Lung (tissue), 13 donors: ENCODE results near the gene PCDHA1. TPM values are rescaled to one million over a fixed set of nuclear protein-coding genes. Genes with fewer than 3 reads are reported as not detected.

ENCODE experiments used
- ATAC-seq: fragments of 200-7000 bp; cut with Tn5 transposase; one replicate; pipeline ENCODE4 v1.9.1; 2020; ENCODE audit warnings: moderate number of reproducible peaks; ENCODE audit not compliant: insufficient read depth, low FRiP score
- DNase-seq, 3 donors: peaks; one replicate each; pipeline ENCODE4 v3.0.0-alpha.2; 2013 to 2017
- H3K27ac ChIP-seq, 2 donors: one replicate each; pipeline ENCODE4 v1.5.1; 2013; ENCODE audit warnings: mild to moderate bottlenecking in 2 of 2, moderate library complexity in 2 of 2, control low read depth in 1 of 2, inconsistent platforms in 1 of 2, low read depth in 1 of 2, low read length in 1 of 2
- H3K27me3 ChIP-seq, 3 donors: one replicate each; pipeline ENCODE4 v1.5.1; 2013; ENCODE audit warnings: low read length in 2 of 3; ENCODE audit not compliant: control insufficient read depth in 3 of 3, insufficient read depth in 3 of 3
- H3K36me3 ChIP-seq, 4 donors: one replicate each; pipeline ENCODE4 v1.5.1; 2013; ENCODE audit warnings: low read length in 4 of 4, mild to moderate bottlenecking in 1 of 4, moderate library complexity in 1 of 4; ENCODE audit not compliant: control insufficient read depth in 4 of 4, insufficient read depth in 4 of 4
- H3K4me1 ChIP-seq, 5 donors: one replicate each; pipeline ENCODE4 v1.5.1; 2013; ENCODE audit warnings: low read length in 5 of 5, mild to moderate bottlenecking in 2 of 5, moderate library complexity in 1 of 5; ENCODE audit not compliant: control insufficient read depth in 5 of 5, insufficient read depth in 5 of 5
- H3K4me3 ChIP-seq: one replicate; pipeline ENCODE4 v1.5.1; 2013; ENCODE audit warnings: mild to moderate bottlenecking, control low read depth, moderate library complexity
- H3K9ac ChIP-seq, 2 donors: one replicate each; pipeline ENCODE4 v1.5.1; 2013; ENCODE audit warnings: low read length in 2 of 2, control low read depth in 1 of 2; ENCODE audit not compliant: insufficient read depth in 1 of 2
- H3K9me3 ChIP-seq, 4 donors: one replicate each; pipeline ENCODE4 v1.5.1; 2013; ENCODE audit warnings: low read length in 3 of 4, mild to moderate bottlenecking in 1 of 4, moderate library complexity in 1 of 4; ENCODE audit not compliant: control insufficient read depth in 4 of 4, insufficient read depth in 3 of 4
- CTCF ChIP-seq: IDR thresholded peaks from 2 replicates; pipeline ENCODE4 v1.5.1; 2012; ENCODE audit warnings: mild to moderate bottlenecking; ENCODE audit errors: control extremely low read depth, extremely low read depth
- WGBS, 2 donors: extraction: QIAGEN DNeasy Blood & Tissue Kit; methylation state at CpG; one replicate each; pipeline ENCODE4 v1.1.7; 2013; 5-methylcytosine and 5-hydroxymethylcytosine counted together
- polyA plus RNA-seq, 2 donors: library from polyadenylated mRNA; stranded (reverse); fragments of 200-250 nt; gene quantifications; one replicate each; pipeline ENCODE4 v1.2.1, GENCODE V29; 2013
- small RNA-seq: library from RNA; depleted of rRNA; stranded (forward); fragments of <200 nt; gene quantifications from one replicate; pipeline ENCODE3, GENCODE V24; 2014; ENCODE audit warnings: low replicate concordance
- total RNA-seq, 2 donors: library from RNA; depleted of rRNA in 1 of 2; stranded (reverse); fragments of >200 nt in 1 of 2; gene quantifications; one replicate each; pipeline ENCODE4 v1.2.1, GENCODE V29; 2014 to 2021
- donor health status: control.
- donor health status: control.
- donor health status: Bipolar disorder and iron deficiency.
- donor health status: healthy.
- donor health status: DM: yes; HTN: yes; CAD: no.

PCDHA1 gene
- total and polyA plus RNA-seq, 4 donors = 0.02 to 0.30 TPM; not detected in 2

GRCh38 chr5:141050622-141051520 lies 264.9 kb downstream of the PCDHA1 start, which contains the start of gene PCDHB1:
Gene PCDHB1, plus strand, starts transcription at chr5:141051374. Its CDS starts 97 bp downstream, at chr5:141051471.
- Histone ChIP-seq H3K9me3 (peaks cover 0 to 14% (median 1%) of the 10 kb centered on the region in 4 donors), H3K27me3 (peaks cover 3 to 10% (median 5%) of the 10 kb centered on the region in 3 donors), H3K36me3 (no peaks in the 10 kb centered on the region), H3K4me1 (peaks cover 0 to 3% (median 0%) of the 10 kb centered on the region in 5 donors), H3K9ac (no peak within 1 kb of the TSS), H3K27ac (no peak within 1 kb of the TSS), H3K4me3 (peak within 1 kb of the TSS; percentile 42)
- TF ChIP-seq CTCF = no peak
- 19 to 22% methylated on average over 20 of the region's 20 CpGs for WGBS, 2 donors
- DNase-seq = peak in 2 of 3 donors; percentile 7 to 12
- peak; percentile 27 for ATAC-seq

- ATAC-seq = peak; percentile 13
- 7 to 13% methylated on average over 19 of the region's 19 CpGs for WGBS, 2 donors
- H3K9ac ChIP-seq = no peak overlapping the region
Observed at GRCh38 chr5:141051521-141051866, 265.6 kb downstream of the PCDHA1 start.

More at GRCh38 chr5:141051521-141051866, 265.6 kb downstream of the PCDHA1 start:
- TF ChIP-seq CTCF = no peak
- Histone ChIP-seq H3K9me3 (peaks cover 0 to 14% (median 1%) of the 10 kb centered on the region in 4 donors), H3K4me1 (peaks cover 0 to 3% (median 0%) of the 10 kb centered on the region in 5 donors), H3K36me3 (no peaks in the 10 kb centered on the region), H3K27ac (no peak overlapping the region), H3K27me3 (peaks cover 3 to 10% (median 5%) of the 10 kb centered on the region in 3 donors), H3K4me3 (peak overlapping the region; percentile 42)
- no peak for DNase-seq

Small RNAs within 50 kb of the gene (small RNA-seq; reads per million reads assigned to genes)
- gene AC010223.1 = not detected

Other genes starting within 250 kb of the PCDHA1 start
- gene EIF4EBP3, start 238.5 kb upstream of the PCDHA1 start, total RNA-seq = 10 to 100 TPM in 1 of 2 donors, 1 to 10 TPM in 1; 5.2 to 13.3 TPM
- gene EIF4EBP3, start 238.5 kb upstream of the PCDHA1 start, polyA plus RNA-seq = 10 to 100 TPM; 27.6 to 69.5 TPM
- gene SRA1, start 228.7 kb upstream of the PCDHA1 start, total RNA-seq = 10 to 100 TPM; 14.0 to 36.0 TPM
- gene SRA1, start 228.7 kb upstream of the PCDHA1 start, polyA plus RNA-seq = 10 to 100 TPM; 37.7 to 45.5 TPM
- gene APBB3, start 221.5 kb upstream of the PCDHA1 start, total RNA-seq = 10 to 100 TPM; 31.6 to 36.1 TPM
- gene APBB3, start 221.5 kb upstream of the PCDHA1 start, polyA plus RNA-seq = 10 to 100 TPM; 24.7 to 25.5 TPM
- gene SLC35A4, start 221.3 kb upstream of the PCDHA1 start, total RNA-seq = 10 to 100 TPM; 10.7 to 94.4 TPM
- gene SLC35A4, start 221.3 kb upstream of the PCDHA1 start, polyA plus RNA-seq = 10 to 100 TPM; 41.0 to 91.5 TPM
- 10 to 100 TPM; 57.9 to 86.0 TPM for gene CD14, start 153.0 kb upstream of the PCDHA1 start, total RNA-seq
- 100 to 1,000 TPM in 1 of 2 donors, 10 to 100 TPM in 1; 74.5 to 357 TPM for gene CD14, start 153.0 kb upstream of the PCDHA1 start, polyA plus RNA-seq
- 10 to 100 TPM in 1 of 2 donors, 1 to 10 TPM in 1; 9.0 to 14.9 TPM for gene TMCO6, start 146.7 kb upstream of the PCDHA1 start, total RNA-seq
- 10 to 100 TPM; 13.2 to 25.8 TPM for gene TMCO6, start 146.7 kb upstream of the PCDHA1 start, polyA plus RNA-seq
- gene NDUFA2, start 138.5 kb upstream of the PCDHA1 start, total RNA-seq = 10 to 100 TPM; 35.4 to 57.9 TPM
- gene NDUFA2, start 138.5 kb upstream of the PCDHA1 start, polyA plus RNA-seq = 100 to 1,000 TPM; 133 to 365 TPM
- 100 to 1,000 TPM in 1 of 2 donors, 10 to 100 TPM in 1; 85.3 to 104 TPM for gene IK, start 138.3 kb upstream of the PCDHA1 start, total RNA-seq
- 10 to 100 TPM; 58.3 to 95.7 TPM for gene IK, start 138.3 kb upstream of the PCDHA1 start, polyA plus RNA-seq
- gene WDR55, start 121.2 kb upstream of the PCDHA1 start, total RNA-seq = 10 to 100 TPM; 15.0 to 25.5 TPM
- gene WDR55, start 121.2 kb upstream of the PCDHA1 start, polyA plus RNA-seq = 10 to 100 TPM; 16.6 to 17.9 TPM
- 1 to 10 TPM in 1 of 2 donors, under 1 TPM in 1; 0.60 to 1.7 TPM for gene DND1, start 112.6 kb upstream of the PCDHA1 start, total RNA-seq
- 1 to 10 TPM; 1.5 to 1.9 TPM for gene DND1, start 112.6 kb upstream of the PCDHA1 start, polyA plus RNA-seq
- 10 to 100 TPM; 46.9 to 54.6 TPM for gene HARS1, start 94.8 kb upstream of the PCDHA1 start, total RNA-seq
- 10 to 100 TPM; 43.8 to 49.8 TPM for gene HARS1, start 94.8 kb upstream of the PCDHA1 start, polyA plus RNA-seq
- gene HARS2, start 94.7 kb upstream of the PCDHA1 start, total RNA-seq = 10 to 100 TPM; 24.6 to 37.2 TPM
- 10 to 100 TPM; 15.6 to 18.8 TPM for gene HARS2, start 94.7 kb upstream of the PCDHA1 start, polyA plus RNA-seq
- gene ZMAT2, start 85.7 kb upstream of the PCDHA1 start, total RNA-seq = 10 to 100 TPM; 30.2 to 43.3 TPM
- gene ZMAT2, start 85.7 kb upstream of the PCDHA1 start, polyA plus RNA-seq = 10 to 100 TPM; 52.1 to 73.8 TPM
- gene PCDHA2, start 8.7 kb downstream of the PCDHA1 start, total RNA-seq = under 1 TPM; 0.15 to 0.43 TPM
- under 1 TPM in 1 of 2 donors, not detected in 1; 0.02 TPM for gene PCDHA2, start 8.7 kb downstream of the PCDHA1 start, polyA plus RNA-seq
- gene PCDHA3, start 14.9 kb downstream of the PCDHA1 start, total RNA-seq = under 1 TPM; 0.31 to 0.74 TPM
- gene PCDHA3, start 14.9 kb downstream of the PCDHA1 start, polyA plus RNA-seq = under 1 TPM; 0.07 to 0.22 TPM
- gene PCDHA4, start 20.9 kb downstream of the PCDHA1 start, total RNA-seq = 1 to 10 TPM; 1.6 to 2.9 TPM
- under 1 TPM; 0.26 to 0.41 TPM for gene PCDHA4, start 20.9 kb downstream of the PCDHA1 start, polyA plus RNA-seq
- under 1 TPM; 0.34 to 0.46 TPM for gene PCDHA5, start 35.5 kb downstream of the PCDHA1 start, total RNA-seq
- under 1 TPM in 1 of 2 donors, not detected in 1; 0.10 TPM for gene PCDHA5, start 35.5 kb downstream of the PCDHA1 start, polyA plus RNA-seq
- gene PCDHA6, start 41.8 kb downstream of the PCDHA1 start, total RNA-seq = under 1 TPM; 0.51 to 0.92 TPM
- gene PCDHA6, start 41.8 kb downstream of the PCDHA1 start, polyA plus RNA-seq = under 1 TPM; 0.11 to 0.20 TPM
- under 1 TPM; 0.17 to 0.52 TPM for gene PCDHA7, start 48.1 kb downstream of the PCDHA1 start, total RNA-seq
- gene PCDHA7, start 48.1 kb downstream of the PCDHA1 start, polyA plus RNA-seq = under 1 TPM; 0.10 to 0.26 TPM
- under 1 TPM; 0.23 to 0.37 TPM for gene PCDHA8, start 55.0 kb downstream of the PCDHA1 start, total RNA-seq
- gene PCDHA8, start 55.0 kb downstream of the PCDHA1 start, polyA plus RNA-seq = under 1 TPM in 1 of 2 donors, not detected in 1; 0.14 TPM
- under 1 TPM; 0.49 to 0.68 TPM for gene PCDHA9, start 62.2 kb downstream of the PCDHA1 start, total RNA-seq
- not detected for gene PCDHA9, start 62.2 kb downstream of the PCDHA1 start, polyA plus RNA-seq
- gene PCDHA10, start 69.8 kb downstream of the PCDHA1 start, total RNA-seq = 1 to 10 TPM in 1 of 2 donors, under 1 TPM in 1; 0.48 to 1.6 TPM
- under 1 TPM; 0.02 to 0.11 TPM for gene PCDHA10, start 69.8 kb downstream of the PCDHA1 start, polyA plus RNA-seq
- gene PCDHA11, start 82.8 kb downstream of the PCDHA1 start, total RNA-seq = 1 to 10 TPM in 1 of 2 donors, under 1 TPM in 1; 0.74 to 1.6 TPM
- under 1 TPM; 0.08 to 0.31 TPM for gene PCDHA11, start 82.8 kb downstream of the PCDHA1 start, polyA plus RNA-seq
- gene PCDHA12, start 89.2 kb downstream of the PCDHA1 start, total RNA-seq = 1 to 10 TPM in 1 of 2 donors, under 1 TPM in 1; 0.23 to 3.6 TPM
- gene PCDHA12, start 89.2 kb downstream of the PCDHA1 start, polyA plus RNA-seq = under 1 TPM; 0.74 to 0.98 TPM
- gene PCDHA13, start 96.0 kb downstream of the PCDHA1 start, total RNA-seq = 1 to 10 TPM in 1 of 2 donors, under 1 TPM in 1; 0.77 to 2.9 TPM
- 1 to 10 TPM in 1 of 2 donors, under 1 TPM in 1; 0.15 to 1.0 TPM for gene PCDHA13, start 96.0 kb downstream of the PCDHA1 start, polyA plus RNA-seq
- gene PCDHAC1, start 140.2 kb downstream of the PCDHA1 start, total RNA-seq = 10 to 100 TPM in 1 of 2 donors, under 1 TPM in 1; 0.88 to 10.0 TPM
- 1 to 10 TPM in 1 of 2 donors, under 1 TPM in 1; 0.41 to 1.0 TPM for gene PCDHAC1, start 140.2 kb downstream of the PCDHA1 start, polyA plus RNA-seq
- gene PCDHAC2, start 180.3 kb downstream of the PCDHA1 start, total RNA-seq = 10 to 100 TPM in 1 of 2 donors, 1 to 10 TPM in 1; 5.2 to 13.8 TPM
- 1 to 10 TPM; 1.3 to 1.6 TPM for gene PCDHAC2, start 180.3 kb downstream of the PCDHA1 start, polyA plus RNA-seq